HEK293T (cell line): ENCODE measurements around the gene FADS3.

ENCODE experiments used
- ARNT ChIP-seq: fragments of 450-650 bp; IDR thresholded peaks from 2 replicates; pipeline ENCODE4 v1.6.1; 2017; ENCODE audit warnings: mild to moderate bottlenecking
- BHLHE40 ChIP-seq: fragments of 450-650 bp; IDR thresholded peaks from 2 replicates; pipeline ENCODE4 v1.6.1; 2016; ENCODE audit warnings: mild to moderate bottlenecking, moderate library complexity, borderline replicate concordance
- ELF4 ChIP-seq: fragments of 450-650 bp; IDR thresholded peaks from 2 replicates; pipeline ENCODE4 v1.6.1; 2017; ENCODE audit warnings: antibody characterized with exemption
- FOXK2 ChIP-seq: fragments of 450-650 bp; IDR thresholded peaks from 2 replicates; pipeline ENCODE4 v1.6.1; 2016; ENCODE audit warnings: mild to moderate bottlenecking
- FOXM1 ChIP-seq: fragments of 450-650 bp; IDR thresholded peaks from 2 replicates; pipeline ENCODE4 v1.6.1; 2017; ENCODE audit warnings: mild to moderate bottlenecking, borderline replicate concordance
- HDGF ChIP-seq: fragments of 450-650 bp; IDR thresholded peaks from 2 replicates; pipeline ENCODE4 v1.6.1; 2017; ENCODE audit warnings: antibody characterized with exemption, borderline replicate concordance
- LEF1 ChIP-seq: fragments of 450-650 bp; IDR thresholded peaks from 2 replicates; pipeline ENCODE4 v1.6.1; 2017; ENCODE audit warnings: mild to moderate bottlenecking, borderline replicate concordance
- TARDBP ChIP-seq: fragments of 450-650 bp; IDR thresholded peaks from 2 replicates; pipeline ENCODE4 v1.6.1; 2016
- TF ChIP-seq, protein P1 (sequence below): fragments of 450-650 bp; IDR thresholded peaks from 2 replicates; pipeline ENCODE4 v1.6.1; 2016

- no peak for TF ChIP-seq LEF1
- TF ChIP-seq BHLHE40 = no peak
- no peak for TF ChIP-seq TARDBP
- TF ChIP-seq FOXK2 = no peak
- TF ChIP-seq, protein P1, sequence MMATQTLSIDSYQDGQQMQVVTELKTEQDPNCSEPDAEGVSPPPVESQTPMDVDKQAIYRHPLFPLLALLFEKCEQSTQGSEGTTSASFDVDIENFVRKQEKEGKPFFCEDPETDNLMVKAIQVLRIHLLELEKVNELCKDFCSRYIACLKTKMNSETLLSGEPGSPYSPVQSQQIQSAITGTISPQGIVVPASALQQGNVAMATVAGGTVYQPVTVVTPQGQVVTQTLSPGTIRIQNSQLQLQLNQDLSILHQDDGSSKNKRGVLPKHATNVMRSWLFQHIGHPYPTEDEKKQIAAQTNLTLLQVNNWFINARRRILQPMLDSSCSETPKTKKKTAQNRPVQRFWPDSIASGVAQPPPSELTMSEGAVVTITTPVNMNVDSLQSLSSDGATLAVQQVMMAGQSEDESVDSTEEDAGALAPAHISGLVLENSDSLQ = no peak
- no peak for TF ChIP-seq ARNT
- no peak for TF ChIP-seq ELF4
- TF ChIP-seq HDGF = no peak
- no peak for TF ChIP-seq FOXM1
Measured at GRCh38 chr11:61838501-61838900, 52.8 kb downstream of the FADS3 start.
